H54 (cell line): ENCODE results near the gene EMC1.
"Not testable (repeated sequence)": the region's sequence is repeated elsewhere in the genome, so short reads cannot be mapped to it uniquely, and the experiment has no call there.

Source experiments
- DNase-seq: peaks from one replicate; pipeline ENCODE4 v3.0.0; 2011; ENCODE audit warnings: low spot score, mixed read lengths; ENCODE audit not compliant: insufficient read length
- FAIRE-seq: peaks from 3 replicates; lab custom pipeline; 2011; peaks lifted over from hg19 to GRCh38; lab: Jason Lieb, UNC
- POLR2A ChIP-seq: IDR thresholded peaks from 2 replicates; pipeline ENCODE4 v1.6.1; 2011; ENCODE audit warnings: low read depth, mild to moderate bottlenecking, low read length

EMC1 gene

GRCh38 chr1:19273106-19273843 is 22.0 kb upstream of the EMC1 start:
- no peak for TF ChIP-seq POLR2A
- DNase-seq: no peak
- FAIRE-seq: no peak

- no peak for TF ChIP-seq POLR2A
- FAIRE-seq (no peak), DNase-seq (no peak)
These were observed 20.7 kb upstream of the EMC1 start for GRCh38 chr1:19272064-19272463.

DNA sequence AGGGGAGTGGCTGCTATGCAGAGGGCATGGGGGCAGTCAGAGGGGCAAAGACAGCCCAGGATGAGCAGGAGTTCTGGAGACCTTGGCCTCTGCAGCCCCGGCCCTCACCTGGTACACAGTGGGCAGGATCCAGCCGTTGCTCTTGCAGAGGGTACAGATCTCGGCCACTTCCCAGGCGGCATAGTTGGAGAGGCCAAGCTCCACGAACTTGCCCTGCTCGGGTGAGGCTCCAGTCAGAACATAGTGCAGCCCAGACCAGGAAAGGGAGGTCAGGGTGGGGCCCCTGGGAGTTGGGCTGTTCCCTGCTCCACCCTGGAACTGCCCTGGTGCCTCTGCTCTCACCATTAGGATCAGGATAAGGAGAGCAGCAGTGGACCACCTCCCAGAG is 19.0 kb upstream of the EMC1 start:
- not testable (repeated sequence) for DNase-seq

DNA sequence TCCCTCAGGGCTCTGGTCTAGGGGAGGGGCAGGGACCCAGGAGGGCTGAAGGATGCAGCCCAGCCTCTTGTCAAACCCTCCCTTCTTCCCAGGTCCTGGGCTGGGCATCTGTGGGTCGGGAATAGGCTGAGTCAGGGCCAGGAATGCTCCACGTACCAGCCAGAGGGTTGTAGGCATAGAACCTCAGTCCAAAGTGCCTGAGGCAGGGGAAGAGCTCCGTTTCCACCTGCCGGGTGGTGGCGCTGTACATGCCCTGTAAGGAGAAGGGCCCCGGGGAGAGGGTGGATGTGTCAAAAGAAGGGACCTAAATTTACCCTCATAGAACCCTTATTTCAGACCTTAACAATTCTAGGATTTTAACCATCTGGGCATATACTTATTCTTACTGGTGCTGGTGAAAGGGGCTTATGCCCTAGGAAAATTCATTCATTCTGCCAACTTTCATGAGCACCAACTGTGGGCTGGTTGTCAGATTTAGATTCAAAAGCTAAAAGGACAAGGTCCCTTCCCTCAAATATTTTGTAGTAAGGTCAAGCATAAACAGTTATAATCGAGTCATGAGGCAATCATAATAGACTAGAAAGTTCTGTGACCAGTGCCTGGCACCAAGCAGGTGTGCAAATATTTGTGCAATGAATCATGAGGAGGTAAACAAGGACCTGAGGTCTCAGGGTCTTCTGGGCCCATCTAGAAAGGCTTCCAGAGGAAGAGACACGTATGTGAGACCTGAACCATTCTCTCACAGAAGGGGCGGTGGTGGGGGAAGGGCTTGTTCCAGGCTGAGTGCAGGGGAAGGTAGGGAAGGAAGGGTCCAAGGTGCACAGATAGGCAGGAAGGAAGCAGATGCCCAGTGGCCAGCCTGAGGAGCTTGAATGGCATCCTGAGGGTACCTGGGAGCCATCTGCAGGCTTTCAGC is 18.4 kb upstream of the EMC1 start:
- DNase-seq, FAIRE-seq: not testable (repeated sequence)

More for the DNA sequence above, 19.0 kb upstream of the EMC1 start:
- FAIRE-seq: not testable (repeated sequence)

GRCh38 chr1:19268445-19268844 is 17.1 kb upstream of the EMC1 start:
- FAIRE-seq (no peak), DNase-seq (no peak)
- no peak for TF ChIP-seq POLR2A

DNA sequence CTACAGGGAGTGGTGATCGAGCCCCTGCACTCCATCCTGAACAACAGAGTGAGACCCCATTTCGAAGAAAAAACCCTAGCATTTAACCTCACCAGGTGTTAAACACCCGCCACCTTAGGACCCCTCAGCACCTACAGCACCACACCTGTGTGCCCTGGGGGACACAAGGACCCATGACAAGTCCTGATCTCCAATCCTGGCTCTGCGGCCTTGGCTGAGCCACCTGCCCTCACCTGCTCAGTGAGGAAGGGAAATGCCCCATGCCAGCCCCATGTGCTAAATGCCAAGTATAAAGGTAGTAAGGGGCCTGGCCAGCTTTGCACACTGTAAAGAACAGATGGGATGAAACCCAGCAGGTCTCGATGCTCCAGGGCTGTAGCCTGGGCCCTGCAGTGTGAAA is 11.4 kb upstream of the EMC1 start:
- no peak for FAIRE-seq
- TF ChIP-seq POLR2A: no peak

GRCh38 chr1:19262047-19262446 is 10.7 kb upstream of the EMC1 start:
- TF ChIP-seq POLR2A: no peak
- DNase-seq (no peak), FAIRE-seq (no peak)

More for the DNA sequence above, 11.4 kb upstream of the EMC1 start:
- no peak for DNase-seq

DNA sequence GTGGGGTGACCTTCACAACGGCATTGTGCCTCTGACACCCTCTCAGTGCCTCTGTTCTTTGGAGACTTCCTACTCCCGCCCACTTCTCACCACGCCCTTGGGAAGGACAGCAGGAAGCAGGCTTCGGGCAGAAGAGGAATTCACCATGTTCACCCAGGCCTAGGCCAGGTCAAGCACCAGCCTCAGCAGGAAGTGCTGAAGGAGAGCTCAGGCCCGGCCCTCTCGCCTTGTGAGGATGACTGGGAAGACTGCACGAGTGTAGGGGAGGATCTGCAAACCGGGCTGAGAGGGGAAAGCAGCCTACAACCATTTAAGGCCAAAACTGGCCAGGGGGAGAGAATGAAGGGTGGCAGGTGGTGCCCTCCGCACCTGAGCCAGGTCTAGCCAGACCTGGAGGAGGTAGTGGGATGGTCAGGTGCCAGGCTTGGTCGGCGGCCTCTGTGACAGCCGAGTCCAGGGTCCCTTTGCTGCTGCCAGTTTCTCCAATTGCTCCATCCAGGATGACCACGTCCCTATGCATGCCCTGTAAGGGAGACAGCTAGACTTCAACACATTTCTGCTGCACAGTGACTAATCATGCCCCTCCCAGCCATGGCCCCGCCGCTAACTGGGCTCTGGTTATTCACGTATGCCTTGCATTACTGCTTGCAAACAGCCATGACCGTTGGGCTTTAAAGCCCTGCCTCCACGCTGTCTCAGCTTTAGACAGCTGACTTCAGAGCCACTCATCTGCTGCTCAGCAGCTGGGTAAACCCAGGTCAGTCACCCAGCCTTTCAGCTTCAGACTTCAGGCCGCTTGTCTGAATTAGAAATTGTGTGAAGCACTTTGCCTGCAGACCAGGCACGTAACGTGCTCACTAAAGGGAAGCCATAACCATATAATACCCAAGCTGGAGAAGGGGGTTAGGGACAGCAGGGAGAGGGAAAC is 9.2 kb upstream of the EMC1 start:
- peak; percentile 41 for FAIRE-seq
- TF ChIP-seq POLR2A: no peak
- peak; percentile 57 for DNase-seq

GRCh38 chr1:19258353-19258752 is 7.0 kb upstream of the EMC1 start:
- no peak for TF ChIP-seq POLR2A
- DNase-seq (no peak), FAIRE-seq (no peak)

DNA sequence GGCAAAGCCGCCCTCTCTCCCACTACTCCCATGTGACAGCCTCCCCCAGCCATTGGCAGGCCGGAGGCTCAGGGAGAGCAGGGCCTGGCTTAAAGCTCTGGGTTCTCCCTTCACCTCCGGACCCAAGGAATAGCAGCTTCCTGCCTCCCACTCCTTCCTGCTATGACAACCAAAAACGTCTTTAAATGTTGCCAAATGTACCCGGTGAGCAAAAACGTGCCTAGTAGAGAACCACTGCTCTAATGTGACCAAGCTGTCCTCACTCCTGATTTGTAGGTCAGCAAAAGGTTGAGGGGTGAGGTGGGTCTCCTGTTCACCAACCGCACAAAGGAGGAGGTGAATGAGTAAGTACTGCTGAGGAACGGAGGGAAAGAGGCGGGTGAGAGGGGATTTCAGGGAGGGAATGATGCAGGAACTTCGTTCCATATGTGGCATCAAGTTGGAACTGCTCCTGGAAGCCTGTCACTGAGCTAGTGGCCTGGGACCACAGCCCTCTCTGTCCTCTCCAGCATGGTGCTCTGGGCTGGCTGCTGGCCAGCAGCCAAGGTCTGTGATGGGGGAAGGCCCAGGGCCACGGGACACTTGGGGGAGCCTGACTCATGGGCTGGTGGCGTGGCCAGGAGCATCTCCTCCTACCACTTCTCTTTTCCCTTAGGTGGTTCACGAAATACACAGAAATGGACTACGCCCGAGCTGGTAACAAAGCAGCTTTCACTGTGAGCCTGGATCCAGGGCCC is 6.0 kb upstream of the EMC1 start:
- no peak for FAIRE-seq
- TF ChIP-seq POLR2A: no peak
- no peak for DNase-seq

- not testable (repeated sequence) for FAIRE-seq, DNase-seq
These were observed 5.0 kb upstream of the EMC1 start for GRCh38 chr1:19256301-19256700.

DNA sequence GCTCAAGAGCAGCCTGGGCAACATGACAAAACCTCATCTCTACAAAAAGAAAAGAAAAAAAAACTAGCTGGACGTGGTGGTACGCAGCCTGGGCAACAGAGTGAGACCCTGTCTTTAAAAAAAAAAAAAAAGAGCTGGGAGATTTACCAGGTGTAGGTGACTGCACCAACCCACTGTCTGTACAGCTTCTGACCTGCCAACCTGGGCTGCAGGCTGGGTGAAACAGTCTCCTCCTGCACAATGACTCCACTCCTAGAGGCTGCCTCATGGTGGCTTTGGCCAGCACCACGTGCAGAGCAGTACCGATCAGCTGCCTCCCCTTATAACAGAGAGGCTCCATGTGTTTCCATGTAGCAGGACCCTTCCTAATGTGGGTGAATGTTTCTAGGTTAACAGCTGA is 4.0 kb upstream of the EMC1 start:
- no peak for TF ChIP-seq POLR2A
- FAIRE-seq (no peak), DNase-seq (no peak)

- no peak for TF ChIP-seq POLR2A
- FAIRE-seq (no peak), DNase-seq (no peak)
These were observed 3.1 kb upstream of the EMC1 start for GRCh38 chr1:19254416-19254815.
